Activated naive CD4-positive, alpha-beta T cell treated with anti-CD3 and anti-CD28 coated beads for 36 hours (primary cell): ENCODE results near the gene TANC1. TPM values are rescaled to one million over a fixed set of nuclear protein-coding genes. Genes with fewer than 3 reads are reported as not detected.

Experiments used
- CTCF ChIA-PET: fragments of 350-600 bp; sonication (Branson Sonifier 250); formaldehyde crosslinking; loops from one replicate; lab custom pipeline; 2021; ENCODE audit warnings: antibody characterized with exemption; lab: Charles Lee
- DNase-seq: peaks from one replicate; pipeline ENCODE4 v3.0.0-alpha.2; 2020
- H3K27ac Mint-ChIP-seq: one replicate; pipeline ENCODE4 v1.8.0; 2021; ENCODE audit warnings: mild to moderate bottlenecking, mixed read lengths
- H3K27me3 Mint-ChIP-seq: one replicate; pipeline ENCODE4 v1.8.0; 2021; ENCODE audit warnings: low read depth, mixed read lengths
- H3K36me3 Mint-ChIP-seq: one replicate; pipeline ENCODE4 v1.8.0; 2021; ENCODE audit warnings: low read depth, mixed read lengths
- H3K4me1 Mint-ChIP-seq: one replicate; pipeline ENCODE4 v1.8.0; 2021; ENCODE audit warnings: low read depth, mixed read lengths
- H3K4me3 Mint-ChIP-seq: one replicate; pipeline ENCODE4 v1.8.0; 2021; ENCODE audit warnings: mild to moderate bottlenecking, moderate library complexity, mixed read lengths
- H3K9me3 Mint-ChIP-seq: one replicate; pipeline ENCODE4 v1.8.0; 2021; ENCODE audit warnings: mixed read lengths
- intact Hi-C: fragments of 100-400 bp; cut with micrococcal nuclease; formaldehyde crosslinking; loops from one replicate; pipeline ENCODE4 v1.15.1; 2023
- total RNA-seq, 2 experiments: library from RNA; stranded (reverse); gene quantifications; one replicate each; pipeline ENCODE4 v1.2.3, GENCODE V29; 2021

Gene TANC1
- total RNA-seq, 2 experiments from 2014 or later = 2.0 to 2.3 TPM

DNA sequence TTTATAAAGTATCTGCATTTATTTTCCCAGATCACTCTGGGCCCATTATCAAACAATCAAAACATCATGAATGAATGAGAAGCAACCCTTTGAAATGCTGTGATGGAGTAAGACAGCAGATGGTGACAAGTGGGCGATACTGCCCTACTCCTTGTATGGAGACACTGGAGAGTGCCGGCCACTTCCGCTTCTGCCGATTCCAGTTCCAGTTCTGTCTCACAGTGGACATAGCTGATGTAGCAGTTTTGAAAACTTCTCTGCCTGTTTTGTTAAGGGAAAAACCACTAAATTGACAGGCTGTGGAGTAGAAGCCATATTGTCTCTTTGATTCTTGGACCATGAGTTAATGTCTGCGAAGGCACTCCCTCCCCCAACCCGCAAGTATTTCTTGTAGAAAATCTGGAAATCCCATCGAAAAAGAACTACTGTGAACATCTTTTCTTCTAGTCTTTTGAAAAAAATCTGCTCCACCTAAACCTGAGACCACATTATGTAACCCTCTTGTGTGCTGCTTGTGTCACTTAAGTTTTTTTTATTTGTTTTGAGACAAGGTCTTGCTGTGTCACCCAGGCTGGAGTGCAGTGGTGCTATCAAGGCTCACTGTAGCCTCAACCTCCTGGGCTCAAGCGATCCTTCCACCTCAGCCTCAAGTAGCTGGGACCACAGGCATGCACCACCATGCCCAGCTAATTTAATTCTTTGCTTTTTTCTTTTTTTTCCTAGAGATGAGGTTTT is 133.5 kb downstream of the TANC1 start:
- H3K9me3 Mint-ChIP-seq = peaks cover 5% of the 10 kb centered on the region
- H3K4me3 Mint-ChIP-seq = no peak overlapping the region
- H3K4me1 Mint-ChIP-seq = peaks cover 6% of the 10 kb centered on the region
- H3K27me3 Mint-ChIP-seq = no peaks in the 10 kb centered on the region
- CTCF ChIA-PET = no interaction called here
- H3K27ac Mint-ChIP-seq = no peak overlapping the region
- no peak for DNase-seq
- peaks cover 1% of the 10 kb centered on the region for H3K36me3 Mint-ChIP-seq
- intact Hi-C loops = no loop called here

DNA sequence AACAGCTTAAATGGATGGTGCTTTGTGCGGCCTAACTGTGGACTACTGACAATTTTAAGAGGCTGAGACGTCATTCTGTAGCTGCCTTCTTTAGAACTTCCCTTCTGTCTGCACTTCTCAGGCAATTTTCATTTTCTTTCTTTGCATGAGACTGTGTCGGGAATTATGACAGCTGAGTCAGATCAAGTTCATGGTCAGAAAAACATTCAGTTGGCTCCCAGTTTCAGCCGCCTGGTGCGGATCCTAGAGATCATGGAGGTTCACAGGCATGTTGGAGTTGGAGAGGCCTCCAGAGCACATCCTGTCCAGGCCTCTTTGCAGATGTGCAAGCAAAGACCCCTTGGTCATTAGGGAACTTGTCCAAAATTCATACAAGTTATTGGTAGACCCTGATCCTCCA is 135.0 kb downstream of the TANC1 start:
- intact Hi-C loops = no loop called here
- Mint-ChIP-seq H3K27me3 (no peaks in the 10 kb centered on the region), H3K36me3 (no peaks in the 10 kb centered on the region), H3K27ac (no peak overlapping the region), H3K4me1 (peaks cover 3% of the 10 kb centered on the region), H3K4me3 (no peak overlapping the region), H3K9me3 (no peaks in the 10 kb centered on the region)
- no peak for DNase-seq
- CTCF ChIA-PET = no interaction called here

DNA sequence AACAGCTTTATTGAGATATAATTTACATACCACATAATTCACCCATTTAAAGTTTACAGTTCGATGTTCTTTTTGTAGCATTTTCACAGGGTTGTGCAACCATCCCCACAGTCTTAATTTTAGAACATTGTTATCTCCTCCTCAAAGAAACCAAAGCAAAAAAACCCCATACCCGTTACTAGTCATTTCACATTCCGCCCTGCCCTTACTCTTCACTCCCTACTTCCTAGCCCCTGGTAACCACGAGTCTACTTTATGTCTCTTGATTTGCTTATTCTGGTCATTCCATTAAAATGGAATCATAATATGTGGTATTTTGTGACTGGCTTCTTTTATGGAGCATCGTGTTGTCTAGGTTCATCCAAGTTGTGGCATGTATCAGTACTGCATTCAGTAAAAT is 137.7 kb downstream of the TANC1 start:
- no peak overlapping the region for H3K27ac Mint-ChIP-seq
- no peaks in the 10 kb centered on the region for H3K27me3 Mint-ChIP-seq
- H3K36me3 Mint-ChIP-seq = no peaks in the 10 kb centered on the region
- DNase-seq = no peak
- CTCF ChIA-PET = interaction anchor here (0.7 to 1.8 kb wide), 2 partner anchors 13 to 235 kb away, joined by 3 to 4 read pairs; no protein-coding TSS in a partner anchor
- H3K4me1 Mint-ChIP-seq = no peaks in the 10 kb centered on the region
- no peak overlapping the region for H3K4me3 Mint-ChIP-seq
- H3K9me3 Mint-ChIP-seq = no peaks in the 10 kb centered on the region
- intact Hi-C loops = no loop called here

DNA sequence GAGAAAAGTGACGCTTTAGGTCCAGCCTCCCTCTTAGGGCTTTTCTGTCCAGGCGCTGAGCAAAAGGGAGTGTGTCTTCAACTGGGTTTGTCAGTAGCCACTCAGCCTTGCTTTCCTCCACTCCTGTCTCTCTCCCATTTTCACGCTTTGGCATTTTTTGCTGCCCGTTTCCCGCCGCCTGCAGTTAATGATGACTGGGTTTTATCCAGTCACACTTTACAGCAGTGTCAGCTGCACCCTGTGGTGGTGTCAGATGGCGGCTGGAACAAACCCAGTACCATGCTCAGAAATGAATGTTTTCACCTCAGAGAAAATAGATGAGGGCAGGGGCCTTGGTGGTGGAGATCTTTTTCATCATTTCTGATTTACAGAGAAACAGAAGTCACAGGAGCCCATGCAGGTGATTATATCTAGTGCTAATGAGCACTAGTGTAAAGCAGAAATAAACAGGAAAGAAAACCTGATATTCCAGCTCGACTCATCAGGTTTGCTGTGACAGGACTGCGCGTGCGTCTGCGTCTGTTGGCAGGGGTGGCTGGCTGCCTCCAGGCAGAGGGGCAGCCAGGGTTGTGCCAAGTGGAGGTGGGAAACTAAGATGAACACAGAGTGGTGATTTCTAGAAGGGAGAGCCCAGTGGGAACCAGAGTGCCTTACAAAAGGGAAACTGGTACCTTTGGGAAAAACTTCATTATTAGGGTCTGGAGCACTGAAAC is 139.9 kb downstream of the TANC1 start:
- intact Hi-C loops = no loop called here
- no peaks in the 10 kb centered on the region for H3K36me3 Mint-ChIP-seq
- no peaks in the 10 kb centered on the region for H3K4me1 Mint-ChIP-seq
- H3K4me3 Mint-ChIP-seq = no peak overlapping the region
- no peaks in the 10 kb centered on the region for H3K9me3 Mint-ChIP-seq
- no peak overlapping the region for H3K27ac Mint-ChIP-seq
- DNase-seq = no peak
- CTCF ChIA-PET = no interaction called here
- no peaks in the 10 kb centered on the region for H3K27me3 Mint-ChIP-seq

DNA sequence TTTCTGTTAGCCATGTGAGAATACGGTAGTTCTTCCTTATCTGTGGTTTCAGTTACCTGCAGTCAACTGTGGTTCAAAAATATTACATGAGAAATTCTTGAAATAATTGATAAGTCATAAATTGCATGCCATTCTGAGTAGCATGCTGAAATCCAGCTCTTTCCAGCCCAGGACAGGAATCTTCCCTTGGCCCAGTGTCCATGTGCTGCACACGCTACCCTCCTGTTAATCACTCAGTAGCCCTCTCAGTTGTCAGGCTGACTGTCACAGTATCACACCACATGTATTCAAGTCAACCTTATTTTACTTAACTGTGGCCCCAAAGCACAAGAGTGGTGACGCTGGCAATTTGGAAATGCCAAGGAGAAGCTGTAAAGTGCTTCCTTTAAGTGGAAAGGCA is 141.1 kb downstream of the TANC1 start:
- Mint-ChIP-seq H3K9me3 (no peaks in the 10 kb centered on the region), H3K27me3 (no peaks in the 10 kb centered on the region), H3K4me3 (no peak overlapping the region), H3K27ac (no peak overlapping the region), H3K36me3 (no peaks in the 10 kb centered on the region), H3K4me1 (no peaks in the 10 kb centered on the region)
- intact Hi-C loops = no loop called here
- CTCF ChIA-PET = interaction anchor here (1.0 kb wide), 1 partner anchor 9 kb away, joined by 3 read pairs; no protein-coding TSS in a partner anchor
- no peak for DNase-seq

DNA sequence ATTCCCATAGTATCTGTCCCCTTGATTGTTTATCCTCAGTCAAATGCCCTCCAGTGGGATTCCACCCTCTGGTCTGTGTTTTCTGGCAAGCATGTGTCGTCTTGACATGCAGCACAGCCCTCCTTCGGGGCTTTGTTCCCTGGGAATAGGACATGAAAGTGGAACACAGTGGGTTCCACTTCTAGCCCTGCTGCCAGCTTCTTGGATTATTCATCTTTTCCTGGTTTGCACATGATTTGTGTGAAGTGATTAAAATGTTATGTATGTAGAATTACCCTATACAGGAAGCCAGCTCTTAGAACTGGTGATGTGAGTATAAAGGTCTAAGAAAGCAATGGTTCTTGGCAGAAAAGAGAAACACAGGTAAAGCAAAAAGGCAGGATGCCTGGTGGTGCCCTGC is 142.3 kb downstream of the TANC1 start:
- Mint-ChIP-seq H3K27ac (no peak overlapping the region), H3K4me1 (no peaks in the 10 kb centered on the region), H3K9me3 (no peaks in the 10 kb centered on the region), H3K4me3 (no peak overlapping the region), H3K36me3 (no peaks in the 10 kb centered on the region), H3K27me3 (no peaks in the 10 kb centered on the region)
- CTCF ChIA-PET = no interaction called here
- DNase-seq = no peak
- intact Hi-C loops = no loop called here

DNA sequence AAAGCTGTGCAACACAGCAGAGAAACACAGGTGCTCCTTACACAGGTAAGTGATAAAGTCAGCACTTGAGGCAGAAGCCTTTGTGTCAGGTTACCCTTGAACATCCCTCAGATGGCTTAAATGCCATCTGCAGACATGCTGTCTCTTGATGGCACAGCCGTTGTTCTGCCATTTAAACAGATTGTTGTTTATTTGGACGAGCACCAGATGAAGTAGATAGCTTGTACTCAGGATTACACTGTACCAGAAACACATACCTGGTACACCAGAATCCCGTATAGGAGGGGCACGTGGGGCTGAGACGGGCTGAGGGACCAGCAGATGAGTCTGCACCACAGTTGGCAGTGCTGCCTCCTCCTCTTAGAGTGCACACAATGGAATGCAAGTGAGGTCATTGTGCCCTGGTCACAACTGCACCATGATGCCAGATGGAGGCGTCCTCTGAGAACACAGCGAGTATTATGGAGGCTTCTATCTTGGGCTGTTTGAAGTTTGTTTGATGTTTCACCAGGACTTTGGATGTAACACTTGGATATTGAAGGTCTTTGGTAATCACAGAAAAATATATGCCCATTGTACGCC is 143.0 kb downstream of the TANC1 start:
- CTCF ChIA-PET = no interaction called here
- DNase-seq = no peak
- H3K9me3 Mint-ChIP-seq = no peaks in the 10 kb centered on the region
- no peaks in the 10 kb centered on the region for H3K36me3 Mint-ChIP-seq
- H3K27me3 Mint-ChIP-seq = no peaks in the 10 kb centered on the region
- no peak overlapping the region for H3K27ac Mint-ChIP-seq
- intact Hi-C loops = no loop called here
- H3K4me3 Mint-ChIP-seq = no peak overlapping the region
- no peaks in the 10 kb centered on the region for H3K4me1 Mint-ChIP-seq

DNA sequence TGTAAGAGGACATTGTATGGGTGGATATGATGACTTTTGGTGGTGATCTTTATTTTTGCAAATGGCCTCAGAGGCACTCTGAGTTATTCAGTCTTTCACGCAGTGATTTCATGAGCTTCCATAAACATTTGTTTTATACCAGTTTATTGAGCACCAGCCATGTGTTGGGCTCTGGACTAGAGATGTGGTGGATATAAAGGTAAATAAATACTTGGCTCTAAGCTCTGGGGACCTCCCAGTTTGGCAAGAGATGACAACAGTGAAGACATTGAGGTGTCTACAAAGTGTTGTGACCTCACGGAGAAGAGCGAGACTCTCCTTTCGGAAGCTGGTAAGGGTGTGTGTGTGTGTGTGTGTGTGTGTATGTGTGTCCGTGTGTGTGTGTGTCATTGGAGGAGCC is 146.4 kb downstream of the TANC1 start:
- Mint-ChIP-seq H3K36me3 (no peaks in the 10 kb centered on the region), H3K9me3 (no peaks in the 10 kb centered on the region), H3K4me1 (peaks cover 4% of the 10 kb centered on the region), H3K4me3 (no peak overlapping the region), H3K27me3 (no peaks in the 10 kb centered on the region), H3K27ac (no peak overlapping the region)
- intact Hi-C loops = no loop called here
- no peak for DNase-seq
- CTCF ChIA-PET = interaction anchor here (0.6 kb wide), 2 partner anchors 24 to 74 kb away, joined by 3 to 4 read pairs; no protein-coding TSS in a partner anchor

DNA sequence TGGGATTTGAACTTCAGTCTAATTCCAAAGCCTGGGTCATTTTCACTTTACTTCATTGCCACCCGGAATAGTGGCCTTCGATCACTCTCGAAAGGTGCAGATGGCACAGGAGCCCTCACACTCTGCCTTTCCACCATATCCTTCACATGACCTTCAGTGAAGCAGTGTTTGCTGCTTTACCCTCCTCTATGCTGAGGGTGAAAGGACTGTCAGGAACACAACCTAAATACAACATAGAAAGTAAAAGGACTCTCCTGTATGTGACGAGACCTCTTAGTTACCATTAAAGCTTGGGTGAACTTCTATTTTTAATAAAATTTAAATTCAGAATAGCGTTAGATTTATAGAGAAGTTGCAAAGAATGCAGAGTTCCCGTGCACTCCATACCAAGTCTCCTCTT is 148.5 kb downstream of the TANC1 start:
- CTCF ChIA-PET = interaction anchor here (0.6 to 1.0 kb wide), 3 partner anchors 68 to 803 kb away, joined by 3 to 4 read pairs (median 4); no protein-coding TSS in a partner anchor
- Mint-ChIP-seq H3K27me3 (no peaks in the 10 kb centered on the region), H3K9me3 (no peaks in the 10 kb centered on the region), H3K4me1 (peaks cover 4% of the 10 kb centered on the region), H3K4me3 (no peak overlapping the region), H3K36me3 (no peaks in the 10 kb centered on the region), H3K27ac (no peak overlapping the region)
- no peak for DNase-seq
- intact Hi-C loops = no loop called here

DNA sequence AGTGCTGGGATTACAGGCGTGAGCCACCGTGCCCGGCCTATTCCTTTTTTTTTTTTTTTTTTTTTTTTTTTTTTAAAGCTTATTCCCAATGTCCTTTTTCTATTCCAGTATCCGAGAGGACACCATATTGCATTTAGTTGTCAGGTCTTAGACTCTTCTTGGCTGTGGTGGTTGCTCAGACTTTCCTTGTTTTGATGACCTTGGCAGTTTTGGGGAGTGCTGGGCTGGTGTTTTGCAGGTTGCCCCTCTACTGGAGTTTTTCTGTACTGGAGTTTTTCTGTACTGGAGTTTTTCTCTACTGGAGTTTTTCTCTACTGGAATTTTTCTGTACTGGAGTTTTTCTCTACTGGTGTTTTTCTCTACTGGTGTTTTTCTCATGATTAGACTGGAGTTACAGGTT is 149.2 kb downstream of the TANC1 start:
- Mint-ChIP-seq H3K27ac (no peak overlapping the region), H3K36me3 (no peaks in the 10 kb centered on the region), H3K4me3 (no peak overlapping the region), H3K9me3 (no peaks in the 10 kb centered on the region), H3K27me3 (no peaks in the 10 kb centered on the region), H3K4me1 (peaks cover 4% of the 10 kb centered on the region)
- DNase-seq = no peak
- intact Hi-C loops = loop anchor here (1.0 to 2.0 kb wide), 5 partner anchors 81 to 362 kb away; partner anchors contain the start of gene TANC1
- CTCF ChIA-PET = interaction anchor here (0.6 to 0.9 kb wide), 2 partner anchors 67 to 199 kb away, joined by 3 read pairs; no protein-coding TSS in a partner anchor

DNA sequence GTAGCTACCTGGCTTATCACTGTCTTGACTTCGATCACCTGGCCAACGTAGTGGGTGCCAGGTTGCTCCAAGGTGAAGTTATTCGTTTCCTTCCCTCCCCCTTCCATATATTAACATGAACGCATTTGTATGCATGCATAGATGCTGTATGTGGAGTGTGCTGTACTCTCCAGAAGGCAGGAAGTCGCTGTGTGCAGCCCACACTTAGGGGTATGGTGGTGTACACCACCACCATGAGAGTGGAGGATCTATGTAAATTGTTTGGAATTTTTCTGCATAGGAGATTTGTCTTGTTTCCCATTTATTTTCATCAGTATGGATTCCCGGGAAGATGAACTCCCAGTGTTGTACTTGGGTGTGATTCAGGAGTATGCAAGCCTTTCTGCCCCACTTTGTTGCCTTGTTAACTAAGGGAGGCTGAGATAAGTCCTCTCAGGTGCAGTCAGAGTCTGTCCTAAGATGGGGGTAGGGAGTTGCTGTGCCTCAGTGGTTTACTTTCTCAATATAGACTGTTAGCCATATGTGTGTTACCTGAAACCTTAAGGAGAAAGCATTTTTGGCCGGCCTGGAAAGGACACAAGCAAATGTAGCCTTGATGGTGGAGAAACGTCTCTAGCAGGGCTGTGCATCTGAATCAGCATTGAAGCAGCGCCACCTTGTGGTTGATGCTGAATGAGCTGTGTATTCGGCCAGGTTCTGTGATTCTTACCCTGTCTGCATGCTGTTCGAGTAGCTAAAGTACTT is 149.8 kb downstream of the TANC1 start:
- peaks cover 4% of the 10 kb centered on the region for H3K4me1 Mint-ChIP-seq
- CTCF ChIA-PET = interaction anchor here (0.5 to 3.6 kb wide), 54 partner anchors 9 to 1816 kb away, joined by 3 to 61 read pairs (median 4); partner anchors contain the start of genes MARCHF7 and TANC1
- intact Hi-C loops = loop anchor here (1.0 to 2.0 kb wide), 5 partner anchors 82 to 363 kb away; partner anchors contain the start of gene TANC1
- H3K27ac Mint-ChIP-seq = no peak overlapping the region
- DNase-seq = peak; percentile 93
- H3K36me3 Mint-ChIP-seq = no peaks in the 10 kb centered on the region
- no peaks in the 10 kb centered on the region for H3K9me3 Mint-ChIP-seq
- H3K27me3 Mint-ChIP-seq = no peaks in the 10 kb centered on the region
- no peak overlapping the region for H3K4me3 Mint-ChIP-seq
